NCI-H82 treated with DMSO at 0.1 percent for 48 hours (cell line): Measurements from ENCODE around the gene SND1.
"Not testable (repeated sequence)": the region's sequence is repeated elsewhere in the genome, so short reads cannot be mapped to it uniquely, and the experiment has no call there.

Experiments used
- DNase-seq: peaks from one replicate; lab custom pipeline; 2025; ENCODE audit not compliant: unreplicated experiment; lab: John Stamatoyannopoulos, UW

The SND1 gene

DNA sequence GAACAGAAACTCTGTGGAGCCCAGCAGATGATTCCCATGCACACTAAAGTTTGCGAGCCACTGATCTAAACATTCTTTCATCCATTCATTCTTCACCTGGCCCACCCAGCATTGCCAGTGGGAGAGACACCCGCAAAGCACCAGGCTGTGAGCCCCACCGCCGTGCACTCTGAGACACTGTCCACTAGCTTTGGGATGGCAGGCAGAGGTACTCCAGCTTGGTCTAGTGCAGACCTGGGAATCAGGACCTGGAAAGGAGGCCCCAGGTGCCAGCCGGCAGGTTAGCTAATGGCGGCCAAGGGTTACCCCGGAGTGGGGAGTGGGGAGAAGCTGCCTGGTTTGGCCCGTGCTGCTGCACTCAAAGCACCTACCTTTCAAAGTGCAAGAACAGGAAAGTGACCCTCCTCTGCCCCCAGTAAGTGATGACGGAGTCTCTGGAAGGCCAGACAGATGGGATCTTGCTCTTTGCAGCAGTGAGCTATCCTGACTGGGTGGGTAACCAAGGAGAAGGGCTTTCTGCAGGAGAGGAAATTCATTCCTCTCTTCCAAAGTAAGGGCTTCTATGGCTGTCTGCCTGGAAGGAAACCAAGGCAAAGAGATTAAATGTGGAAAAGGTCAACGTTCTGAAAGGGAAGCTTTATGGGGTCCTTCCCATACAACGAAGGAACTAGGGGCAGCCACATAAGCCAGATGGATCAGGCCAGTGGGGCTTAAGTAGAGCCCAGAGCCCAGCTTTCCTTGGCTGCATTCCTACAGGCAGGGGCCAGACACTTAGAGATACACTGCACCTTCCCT, 453.4 kb downstream of the SND1 start:
- no peak for DNase-seq

GRCh38 chr7:128106821-128107220, 454.8 kb downstream of the SND1 start:
- DNase-seq, result no peak

DNA sequence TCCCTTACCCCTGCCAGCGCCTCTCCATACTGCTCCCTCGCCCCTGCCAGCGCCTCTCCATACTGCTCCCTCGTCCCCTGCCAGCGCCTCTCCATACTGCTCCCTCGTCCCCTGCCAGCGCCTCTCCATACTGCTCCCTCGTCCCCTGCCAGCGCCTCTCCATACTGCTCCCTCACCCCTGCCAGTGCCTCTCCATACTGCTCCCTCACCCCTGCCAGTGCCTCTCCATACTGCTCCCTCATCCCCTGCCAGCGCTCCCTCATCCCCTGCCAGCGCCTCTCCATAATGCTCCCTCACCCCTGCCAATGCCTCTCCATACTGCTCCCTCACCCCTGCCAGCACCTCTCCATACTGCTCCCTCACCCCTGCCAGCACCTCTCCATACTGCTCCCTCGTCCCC, 455.5 kb downstream of the SND1 start:
- not testable (repeated sequence) for DNase-seq

- no peak for DNase-seq
Observed at GRCh38 chr7:128108129-128108528, 456.1 kb downstream of the SND1 start.

DNA sequence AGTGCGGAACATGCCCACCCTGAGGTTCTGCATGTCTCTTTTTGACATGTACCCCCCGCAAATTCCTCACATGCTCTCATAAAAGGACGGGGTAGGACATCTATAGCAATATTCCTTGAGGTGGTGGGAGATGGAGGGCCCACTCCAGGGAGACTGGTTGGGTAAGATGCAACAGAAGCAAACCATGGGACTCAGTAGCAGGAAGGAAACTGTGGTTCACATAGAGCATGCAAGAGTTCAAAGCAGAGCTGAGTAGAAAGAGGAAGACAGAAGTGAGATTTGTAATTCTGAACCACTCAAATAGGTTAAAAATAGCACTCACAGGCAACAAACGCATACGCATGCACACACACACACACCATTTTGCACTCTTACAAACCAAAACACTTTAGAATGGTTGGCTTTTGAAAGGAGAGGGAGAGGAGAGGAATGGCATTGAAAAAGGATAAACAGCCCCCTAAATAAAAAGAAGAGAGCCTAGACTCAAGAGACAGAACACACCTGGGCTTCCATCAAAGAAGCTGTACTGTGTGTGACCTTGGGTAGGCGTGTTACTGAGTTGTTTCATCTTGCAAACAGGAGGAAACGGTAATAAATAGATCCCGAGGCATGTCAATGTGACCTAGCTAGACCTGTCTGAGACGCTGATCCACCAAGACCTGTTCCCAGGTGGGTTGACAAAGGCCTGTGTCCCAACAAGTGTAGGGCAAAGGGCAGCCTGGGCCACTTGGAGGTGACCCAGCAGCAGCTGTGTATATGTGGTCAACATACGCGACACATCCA, 456.8 kb downstream of the SND1 start:
- DNase-seq, result no peak

DNA sequence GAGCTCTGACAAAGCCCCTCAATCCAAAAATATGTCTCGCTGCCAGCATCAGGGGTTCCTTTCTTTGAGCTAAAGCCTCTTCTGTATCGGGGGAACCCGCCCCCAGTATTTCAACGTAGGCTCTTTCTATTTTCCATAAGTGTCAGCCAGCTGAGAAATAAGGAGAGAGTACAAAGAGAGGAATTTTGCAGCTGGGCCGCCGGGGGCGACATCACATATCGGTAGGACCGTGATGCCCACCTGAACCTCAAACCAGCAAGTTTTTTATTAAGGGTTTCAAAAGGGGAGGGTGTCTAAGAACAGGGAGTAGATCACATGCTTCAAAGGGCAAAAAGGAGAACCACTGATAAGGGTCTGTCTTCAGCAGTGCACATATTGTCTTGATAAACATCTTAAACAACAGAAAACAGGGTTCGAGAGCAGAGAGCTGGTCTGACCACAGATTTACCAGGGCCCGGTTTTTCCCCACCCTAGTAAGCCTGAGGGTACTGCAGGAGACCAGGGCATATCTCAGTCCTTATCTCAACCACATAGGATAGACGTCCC, 457.5 kb downstream of the SND1 start:
- not testable (repeated sequence) for DNase-seq

DNA sequence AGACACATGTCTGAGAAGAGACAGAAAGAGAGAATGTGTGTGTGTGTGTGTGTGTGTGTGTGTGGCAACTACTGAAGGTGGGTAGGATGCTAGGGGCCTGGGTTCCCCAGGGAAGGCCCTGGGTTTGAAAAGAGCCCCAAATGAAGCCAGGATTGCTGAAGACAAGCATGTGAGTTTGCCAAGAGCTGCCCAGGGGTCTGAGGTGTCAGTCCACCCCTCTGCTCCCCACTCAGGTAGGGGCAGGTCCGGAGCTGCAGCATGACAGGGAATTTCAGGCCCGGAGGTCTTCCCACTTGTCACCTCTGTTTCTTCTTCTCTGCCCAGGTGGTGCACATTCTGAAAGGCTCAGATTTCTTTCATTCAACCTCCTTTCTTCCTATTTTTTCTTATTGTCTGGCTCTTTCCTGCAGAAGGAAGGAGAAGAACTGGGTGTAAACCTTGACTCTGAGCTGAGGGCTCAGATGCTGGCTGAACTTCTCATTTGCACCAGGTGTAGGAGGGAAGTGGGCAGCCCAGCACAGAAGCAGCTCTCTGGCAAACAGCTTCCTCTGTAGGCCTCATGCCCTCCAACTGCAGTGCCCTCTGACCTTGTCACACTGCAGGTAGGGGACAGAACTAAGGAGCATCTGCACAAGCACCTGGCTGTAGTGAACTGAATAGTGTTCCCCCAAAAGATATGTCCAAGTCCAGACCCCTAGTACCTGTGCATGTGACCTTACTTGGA, 458.8 kb downstream of the SND1 start:
- DNase-seq, result no peak

DNA sequence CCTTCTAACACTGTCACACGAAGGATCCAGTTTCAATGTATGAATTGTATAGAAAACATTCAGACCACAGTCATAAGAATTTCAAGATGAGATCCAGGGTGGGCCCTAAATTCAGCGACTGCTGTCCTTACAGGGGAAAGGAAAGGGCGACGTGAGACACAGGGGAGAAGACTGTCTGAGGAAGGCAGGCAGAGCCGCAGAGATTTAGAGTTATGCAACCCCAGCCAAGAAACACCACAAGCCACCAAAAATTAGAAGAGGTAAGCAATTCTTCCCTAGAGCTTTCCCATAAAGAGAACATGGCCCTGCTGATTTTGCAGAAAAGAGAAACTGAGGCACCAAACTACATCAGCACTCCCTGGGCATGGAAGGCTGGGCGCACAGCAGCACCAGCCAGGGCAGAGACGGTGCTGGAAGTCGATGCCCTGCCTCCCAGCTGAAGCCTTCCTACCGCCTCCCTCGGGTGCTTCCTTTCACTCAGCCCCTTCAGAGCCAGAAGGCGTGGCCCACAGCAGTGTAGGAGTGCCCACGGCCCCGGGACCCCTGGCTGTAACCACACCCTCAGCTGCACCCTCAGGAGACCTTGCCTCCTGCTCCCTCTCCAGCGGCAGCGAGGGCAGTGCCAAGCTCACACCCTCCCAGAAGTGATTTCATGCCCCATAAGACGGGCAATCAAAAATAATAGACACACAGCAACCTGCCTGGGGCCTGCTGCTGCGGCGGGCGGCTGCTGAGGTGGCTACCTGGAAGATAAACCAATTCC, 460.2 kb downstream of the SND1 start:
- DNase-seq, result no peak

DNA sequence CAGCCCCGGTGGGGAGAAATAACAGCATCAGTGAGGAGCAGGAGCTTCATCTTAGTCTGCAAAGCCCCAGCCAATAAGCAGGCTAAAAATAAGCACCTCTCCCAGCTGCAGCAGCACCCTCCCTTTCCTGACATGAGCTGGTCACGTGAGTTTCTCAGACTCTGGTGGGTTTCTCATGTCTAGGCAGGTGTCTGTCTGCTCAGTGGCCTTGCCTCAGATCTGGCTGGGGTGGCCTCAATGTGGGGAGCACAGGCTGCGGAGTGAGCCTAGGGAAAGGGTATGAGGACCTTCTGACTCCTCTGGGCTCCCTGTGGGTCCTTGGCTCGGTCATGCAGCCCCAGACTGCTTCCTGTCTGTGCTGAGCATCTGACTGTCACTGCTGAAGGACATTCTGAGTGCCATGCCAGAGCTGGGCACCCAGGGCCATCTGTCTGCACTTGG, 460.8 kb downstream of the SND1 start:
- DNase-seq, result no peak

GRCh38 chr7:128113839-128114238, 461.8 kb downstream of the SND1 start:
- no peak for DNase-seq

GRCh38 chr7:128114806-128115205, 462.8 kb downstream of the SND1 start:
- no peak for DNase-seq

GRCh38 chr7:128115336-128115820, 463.4 kb downstream of the SND1 start:
- DNase-seq, result no peak

DNA sequence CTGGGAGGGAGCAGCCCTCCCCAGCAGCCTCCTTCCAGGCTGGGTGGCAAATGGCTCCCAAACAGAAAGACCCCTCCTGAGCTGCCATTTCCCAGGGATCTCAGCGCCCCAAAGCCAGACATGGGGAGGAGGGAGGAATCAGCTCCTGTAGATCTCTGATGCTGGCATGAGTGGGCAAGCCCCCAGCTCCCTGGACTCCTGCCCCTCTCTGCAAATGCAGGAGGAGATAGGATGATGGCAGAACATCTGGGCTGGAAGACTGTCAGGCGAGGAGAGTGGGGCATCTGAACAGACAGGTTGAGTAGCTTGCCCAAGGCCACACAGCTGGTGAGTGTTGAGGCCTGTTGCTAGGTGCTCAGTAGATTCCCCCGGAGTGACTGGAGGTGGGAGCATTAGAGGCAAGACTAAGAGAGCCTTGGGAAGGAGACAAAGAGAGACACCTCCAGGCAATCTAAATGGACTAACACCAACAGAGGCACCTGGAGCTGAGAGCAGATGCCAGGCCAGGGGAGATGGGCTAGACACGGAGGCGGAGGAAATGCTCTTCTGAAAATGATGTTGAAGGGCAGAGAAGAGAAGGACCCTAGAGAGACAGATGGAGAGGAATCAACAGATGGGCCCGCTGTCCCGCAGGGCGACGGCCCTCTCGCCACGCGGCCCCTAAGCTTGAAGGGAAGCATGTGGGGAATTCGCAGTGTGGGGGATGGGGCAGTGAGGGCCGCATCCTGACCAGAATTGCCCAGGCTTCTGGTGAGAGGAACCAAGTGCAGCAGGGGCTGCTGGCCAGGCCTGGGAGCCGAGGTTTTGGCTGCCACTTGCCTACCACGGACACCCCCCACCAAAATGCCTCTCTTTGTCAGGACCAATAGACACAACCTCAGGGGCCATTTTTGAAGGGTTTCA, 464.1 kb downstream of the SND1 start:
- peak; percentile 36 for DNase-seq

DNA sequence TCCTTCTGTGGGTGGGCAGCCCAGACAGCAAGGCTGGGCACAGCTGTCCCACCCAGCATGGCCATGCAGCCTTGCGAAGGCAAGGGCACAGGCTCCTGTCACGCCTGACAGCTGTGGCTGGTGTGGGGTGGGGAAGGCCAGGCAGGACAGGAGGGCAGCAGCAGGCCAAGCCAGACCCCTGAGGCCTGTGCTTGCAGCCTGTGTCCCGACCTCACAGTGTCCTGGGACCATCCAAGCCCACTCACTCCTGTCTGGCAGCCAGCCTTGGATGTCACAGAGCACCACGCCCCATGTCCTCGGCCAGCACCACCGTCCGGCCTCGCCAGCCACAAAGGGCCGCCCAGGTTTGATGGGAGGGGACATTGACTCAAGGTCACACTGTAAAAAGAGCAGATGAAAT, 464.7 kb downstream of the SND1 start:
- no peak for DNase-seq

DNA sequence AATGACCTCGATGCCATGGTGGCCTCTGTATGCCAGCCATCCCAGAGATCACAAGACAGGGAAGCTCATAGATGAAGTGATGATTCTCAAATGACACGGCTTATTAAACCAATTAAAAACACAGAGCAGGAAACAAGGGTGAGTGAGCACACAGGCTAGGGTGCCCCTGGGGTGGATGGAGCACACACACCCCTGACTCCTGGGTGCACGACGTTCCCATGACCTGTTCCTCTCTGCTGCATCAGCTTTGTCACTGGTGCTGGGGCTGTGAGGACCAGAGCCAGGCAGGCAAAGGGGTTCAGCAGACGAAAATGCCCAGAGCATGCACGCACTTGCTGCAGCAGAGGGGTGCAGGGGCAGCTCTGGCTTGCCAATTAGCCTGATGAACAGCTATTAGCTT, 465.7 kb downstream of the SND1 start:
- DNase-seq, result no peak

- DNase-seq, result no peak
Observed at GRCh38 chr7:128119036-128119435, 467.0 kb downstream of the SND1 start.

DNA sequence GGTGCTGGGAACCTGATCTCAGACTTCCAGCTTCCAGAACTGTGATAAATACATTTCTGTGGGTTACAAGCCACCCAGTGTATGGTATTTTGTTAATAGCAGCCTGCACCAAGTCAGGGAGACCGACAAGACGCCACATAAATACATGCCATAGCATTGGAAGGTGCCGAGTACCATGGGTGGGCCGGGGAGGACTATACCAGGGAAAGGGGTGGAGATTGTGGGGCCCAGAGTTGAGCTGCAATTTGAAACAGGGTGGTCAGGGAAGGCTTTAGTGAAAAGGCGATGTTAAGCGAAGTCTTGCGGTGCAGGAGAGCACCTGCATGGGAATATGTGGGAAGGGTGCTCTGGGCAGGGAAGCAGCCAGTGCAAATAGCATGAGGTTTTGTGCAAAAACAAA, 468.1 kb downstream of the SND1 start:
- no peak for DNase-seq

DNA sequence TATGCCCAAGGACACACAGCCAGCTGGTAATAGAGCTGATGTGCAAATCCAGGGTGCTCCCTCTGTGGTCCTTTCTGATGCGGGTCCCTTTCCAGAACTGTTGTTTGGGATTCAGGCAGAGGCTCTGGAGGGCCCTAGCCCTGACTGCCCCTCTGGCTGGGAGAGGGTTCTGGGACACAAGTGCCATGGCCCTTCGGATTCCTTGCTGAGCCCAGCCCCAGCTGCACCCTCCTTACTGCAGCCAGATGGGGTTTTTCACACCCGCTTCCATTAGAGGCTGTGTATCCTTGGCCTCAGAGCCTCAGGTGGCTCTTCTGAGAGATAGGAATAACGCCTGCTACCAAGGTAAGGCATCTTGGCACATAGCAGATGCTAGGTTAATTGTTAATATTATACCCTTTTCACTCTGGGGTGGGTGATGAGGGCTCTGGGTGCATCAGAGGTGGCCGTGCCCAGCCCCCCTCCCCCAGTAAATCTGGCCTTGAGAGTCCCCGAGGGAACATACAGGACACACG, 469.0 kb downstream of the SND1 start:
- no peak for DNase-seq
